NT2/D1 (cell line): Measurements from ENCODE around the gene MYO19.

Source experiments
- DNase-seq: peaks from one replicate; pipeline ENCODE4 v3.0.0-alpha.2; 2011; ENCODE audit warnings: low read depth, low spot score
- H3K27me3 ChIP-seq: 2 replicates; pipeline ENCODE4 v1.6.0; 2011; ENCODE audit warnings: mild to moderate bottlenecking; ENCODE audit not compliant: insufficient read length, insufficient read depth
- H3K36me3 ChIP-seq: 2 replicates; pipeline ENCODE4 v1.6.1; 2011; ENCODE audit warnings: mild to moderate bottlenecking, low read length, mixed read lengths; ENCODE audit not compliant: insufficient read depth, insufficient read length
- H3K4me1 ChIP-seq: 2 replicates; pipeline ENCODE4 v1.5.1; 2011; ENCODE audit not compliant: insufficient read depth, insufficient read length
- H3K4me3 ChIP-seq: 2 replicates; pipeline ENCODE4 v1.5.1; 2011; ENCODE audit warnings: low read depth; ENCODE audit not compliant: insufficient read length
- H3K9ac ChIP-seq: 2 replicates; pipeline ENCODE4 v1.6.0; 2011; ENCODE audit warnings: low read depth; ENCODE audit not compliant: insufficient read length
- H3K9me3 ChIP-seq: 2 replicates; pipeline ENCODE4 v1.5.1; 2011; ENCODE audit warnings: mild to moderate bottlenecking, low read length; ENCODE audit not compliant: insufficient read depth
- SUZ12 ChIP-seq: IDR thresholded peaks from 2 replicates; pipeline ENCODE4 v1.6.1; 2011; ENCODE audit not compliant: insufficient read length, insufficient read depth; ENCODE audit errors: extremely low read depth
- YY1 ChIP-seq: IDR thresholded peaks from 2 replicates; pipeline ENCODE4 v1.6.1; 2011; ENCODE audit not compliant: insufficient read length, insufficient read depth
- ZNF274 ChIP-seq: IDR thresholded peaks from 2 replicates; pipeline ENCODE4 v1.6.1; 2011; ENCODE audit warnings: mild to moderate bottlenecking, low read depth, low read length

Gene MYO19

DNA sequence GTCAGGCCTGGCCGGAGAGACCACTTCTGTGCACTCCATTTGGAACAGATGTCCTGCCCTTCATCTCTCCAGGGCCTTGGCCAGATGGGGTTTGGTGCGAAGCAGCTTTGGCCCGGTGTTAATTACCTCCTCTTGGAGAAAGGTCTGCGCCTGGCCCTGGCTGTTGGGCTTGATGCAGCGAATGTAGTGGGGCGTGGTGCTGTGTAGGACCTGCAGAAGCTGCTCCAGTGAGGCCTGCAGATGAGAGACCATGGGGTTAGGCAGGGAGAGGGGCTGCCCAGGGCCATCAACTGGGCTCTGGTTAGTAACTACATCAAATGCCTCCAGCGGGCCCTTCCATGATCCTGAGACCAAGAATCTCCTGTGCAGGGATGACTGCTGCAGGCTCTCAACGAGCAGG is 29.5 kb downstream of the MYO19 start:
- TF ChIP-seq SUZ12, result no peak
- TF ChIP-seq ZNF274, result no peak
- TF ChIP-seq YY1, result no peak
- no peak for DNase-seq
- Histone ChIP-seq H3K9me3 (no peaks in the 10 kb centered on the region), H3K4me1 (peaks cover 3% of the 10 kb centered on the region), H3K4me3 (no peak overlapping the region), H3K9ac (no peak overlapping the region), H3K36me3 (peaks cover 96% of the 10 kb centered on the region), H3K27me3 (no peaks in the 10 kb centered on the region)

DNA sequence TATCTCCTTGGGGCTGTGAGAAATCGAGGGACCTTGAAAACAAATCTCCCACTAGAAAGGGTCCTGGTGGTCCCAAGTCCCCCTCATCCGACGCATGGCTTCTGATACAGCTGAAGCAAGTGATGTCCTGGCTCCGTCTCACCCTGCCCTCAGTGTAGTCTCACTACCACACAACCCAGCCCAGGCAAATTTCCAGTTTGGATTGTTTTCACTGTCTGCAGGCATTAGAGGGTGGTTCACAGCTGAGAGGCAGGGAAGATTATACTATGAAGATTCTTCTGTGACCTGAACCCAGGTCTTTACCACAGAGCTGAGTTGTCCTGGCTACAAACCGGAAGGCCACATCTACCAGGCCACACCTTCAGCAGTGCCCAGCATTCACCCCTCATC is 30.5 kb downstream of the MYO19 start:
- TF ChIP-seq YY1 (no peak), ZNF274 (no peak), SUZ12 (no peak)
- H3K4me3 ChIP-seq, result no peak overlapping the region
- H3K27me3 ChIP-seq, result no peaks in the 10 kb centered on the region
- no peak overlapping the region for H3K9ac ChIP-seq
- no peaks in the 10 kb centered on the region for H3K9me3 ChIP-seq
- peaks cover 86% of the 10 kb centered on the region for H3K36me3 ChIP-seq
- no peak for DNase-seq
- H3K4me1 ChIP-seq, result peaks cover 3% of the 10 kb centered on the region

DNA sequence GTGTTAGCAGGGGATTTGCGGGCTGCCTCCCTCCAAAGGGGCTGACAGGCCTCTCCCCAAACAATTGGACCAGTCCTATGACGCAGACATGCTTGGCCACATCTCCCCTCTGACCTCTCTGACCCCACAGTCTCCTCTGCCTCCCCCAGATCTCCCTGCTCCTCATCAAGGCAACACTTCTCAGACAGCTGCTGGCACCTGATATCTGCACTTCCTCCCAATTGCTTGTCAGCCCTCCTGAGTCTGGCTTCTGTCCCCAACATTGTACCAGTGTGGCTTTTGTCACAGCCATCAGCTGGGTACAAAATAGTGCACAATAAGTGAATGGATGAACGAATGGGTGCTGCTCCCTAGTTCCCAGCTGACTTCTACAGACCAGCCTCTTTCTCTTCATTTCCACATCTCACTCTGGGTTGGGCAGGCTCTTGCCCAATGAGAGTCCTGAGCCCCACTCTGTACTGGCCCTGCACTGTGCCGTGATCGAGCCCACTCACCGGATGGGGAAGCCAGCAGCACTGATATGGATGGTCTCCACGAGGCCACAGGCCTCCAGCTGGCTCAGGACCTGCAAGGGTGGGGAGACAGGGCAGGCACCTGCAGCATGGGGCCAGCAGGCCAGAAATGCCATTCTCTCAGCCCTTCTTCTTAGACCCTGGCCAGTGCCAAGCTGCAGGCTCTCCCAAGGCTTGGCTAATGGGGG is 31.1 kb downstream of the MYO19 start:
- H3K9ac ChIP-seq, result no peak overlapping the region
- H3K4me1 ChIP-seq, result peaks cover 3% of the 10 kb centered on the region
- H3K27me3 ChIP-seq, result no peaks in the 10 kb centered on the region
- H3K9me3 ChIP-seq, result no peaks in the 10 kb centered on the region
- peaks cover 85% of the 10 kb centered on the region for H3K36me3 ChIP-seq
- H3K4me3 ChIP-seq, result no peak overlapping the region
- DNase-seq, result no peak
- TF ChIP-seq YY1 (no peak), SUZ12 (no peak), ZNF274 (no peak)

DNA sequence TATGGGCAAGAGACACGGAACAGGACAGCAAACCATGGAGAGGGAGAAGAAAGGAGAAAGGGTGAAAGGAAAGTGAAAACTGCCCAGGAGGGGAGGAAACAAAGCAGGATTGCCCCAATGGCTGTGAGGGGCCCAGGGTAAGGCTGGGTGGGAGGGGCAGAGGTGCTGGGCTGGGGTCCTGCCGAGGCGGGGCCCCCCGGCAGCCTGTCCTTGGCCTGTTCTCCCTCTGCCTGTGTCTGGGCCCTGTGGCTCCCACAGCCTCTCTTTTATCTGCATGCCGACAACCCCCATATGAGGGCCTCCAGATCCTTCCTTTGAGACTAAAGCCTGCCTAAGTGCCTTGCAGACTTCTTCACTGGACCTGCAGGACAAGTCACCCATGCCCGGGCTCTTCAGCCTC is 32.7 kb downstream of the MYO19 start:
- Histone ChIP-seq H3K9me3 (no peaks in the 10 kb centered on the region), H3K9ac (no peak overlapping the region), H3K36me3 (peaks cover 84% of the 10 kb centered on the region), H3K27me3 (no peaks in the 10 kb centered on the region), H3K4me1 (peaks cover 3% of the 10 kb centered on the region), H3K4me3 (no peak overlapping the region)
- DNase-seq, result no peak
- TF ChIP-seq ZNF274 (no peak), SUZ12 (no peak), YY1 (no peak)

DNA sequence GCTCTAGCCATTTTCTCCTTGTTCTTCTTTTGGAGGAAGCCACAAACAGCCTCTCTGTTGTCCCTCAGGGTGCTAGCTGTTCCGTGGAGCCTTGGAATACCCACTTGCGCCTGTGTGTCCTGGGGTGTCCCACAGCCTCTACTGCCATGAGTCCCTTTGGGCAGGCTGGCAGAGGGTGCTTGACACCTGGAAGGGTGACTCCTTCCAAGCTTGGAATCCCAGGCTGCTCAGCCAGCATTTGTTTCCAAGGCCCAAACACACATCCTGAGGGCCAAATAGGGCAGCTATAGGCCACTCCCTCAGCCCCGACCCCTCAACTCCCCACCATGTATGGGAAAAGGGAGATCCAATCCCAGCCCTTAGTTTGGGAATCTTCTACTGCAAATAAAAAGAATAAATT is 33.3 kb downstream of the MYO19 start:
- no peak for DNase-seq
- H3K9me3 ChIP-seq, result no peaks in the 10 kb centered on the region
- peaks cover 3% of the 10 kb centered on the region for H3K4me1 ChIP-seq
- H3K27me3 ChIP-seq, result no peaks in the 10 kb centered on the region
- TF ChIP-seq SUZ12 (no peak), YY1 (no peak), ZNF274 (no peak)
- peaks cover 78% of the 10 kb centered on the region for H3K36me3 ChIP-seq
- no peak overlapping the region for H3K9ac ChIP-seq
- H3K4me3 ChIP-seq, result no peak overlapping the region

DNA sequence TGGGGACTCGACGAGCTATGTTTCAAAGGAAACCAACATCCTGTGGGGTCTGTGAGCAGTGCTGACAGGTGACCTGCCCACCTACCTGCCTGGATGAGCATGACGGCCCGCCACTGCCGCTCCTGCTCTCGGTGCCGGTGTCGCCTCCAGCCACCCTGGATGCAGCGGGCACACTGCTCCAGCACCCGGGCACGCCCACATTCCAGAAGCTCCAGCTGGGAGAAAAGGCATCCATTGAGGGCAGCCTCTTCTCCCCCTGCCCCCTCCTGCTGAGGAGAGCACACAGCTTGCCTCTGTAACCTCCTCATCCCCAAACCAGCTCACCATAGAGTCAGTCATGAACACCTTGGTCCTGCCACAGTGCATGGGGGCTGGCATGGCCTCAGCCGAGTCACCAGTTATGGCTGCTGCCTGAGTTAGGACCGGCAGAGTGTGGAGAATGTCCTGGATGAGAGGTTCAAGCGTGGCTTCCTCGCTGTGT is 33.9 kb downstream of the MYO19 start:
- DNase-seq, result no peak
- TF ChIP-seq SUZ12, result no peak
- no peak for TF ChIP-seq ZNF274
- no peak for TF ChIP-seq YY1
- peaks cover 77% of the 10 kb centered on the region for H3K36me3 ChIP-seq

DNA sequence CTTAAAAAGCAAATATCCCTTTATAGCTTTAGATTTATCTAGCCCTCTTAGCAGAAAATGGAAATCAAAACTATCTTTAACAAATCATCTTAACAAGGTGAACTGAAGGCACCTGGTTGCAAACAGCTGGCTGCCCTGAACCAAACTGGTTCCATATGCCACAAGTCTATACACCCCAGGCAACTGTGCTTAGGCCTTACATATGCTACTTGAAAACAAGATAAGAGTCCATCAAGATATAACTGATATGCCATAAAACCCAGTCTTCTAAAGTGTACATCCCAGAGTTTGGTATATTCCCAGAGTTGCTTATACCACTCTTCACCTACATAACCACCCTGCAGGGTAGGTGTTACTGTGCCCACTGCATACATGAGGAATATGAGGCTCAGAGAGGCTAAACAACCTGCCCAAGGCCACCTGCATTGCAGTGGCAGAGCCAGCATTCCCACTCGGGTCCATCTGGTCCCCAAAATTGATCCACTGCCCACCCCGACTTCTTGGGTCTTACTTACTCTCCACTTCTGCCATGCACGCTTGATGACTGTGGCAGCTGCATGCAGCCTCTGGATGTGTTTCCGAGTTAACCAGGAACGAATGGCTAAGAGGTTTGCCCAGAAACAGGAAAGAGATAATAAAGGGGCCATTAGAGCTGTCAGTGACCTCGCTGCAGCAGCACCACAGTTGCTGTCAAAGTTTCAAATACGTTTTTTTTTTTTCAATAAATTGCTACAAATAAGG is 35.9 kb downstream of the MYO19 start:
- Histone ChIP-seq H3K27me3 (no peaks in the 10 kb centered on the region), H3K36me3 (peaks cover 78% of the 10 kb centered on the region), H3K4me1 (peaks cover 3% of the 10 kb centered on the region), H3K9me3 (no peaks in the 10 kb centered on the region), H3K4me3 (no peak overlapping the region), H3K9ac (no peak overlapping the region)
- no peak for TF ChIP-seq SUZ12
- no peak for TF ChIP-seq ZNF274
- no peak for TF ChIP-seq YY1
- DNase-seq, result no peak

More for the DNA sequence above, 33.9 kb downstream of the MYO19 start:
- peaks cover 3% of the 10 kb centered on the region for H3K4me1 ChIP-seq
- H3K9ac ChIP-seq, result no peak overlapping the region
- no peaks in the 10 kb centered on the region for H3K27me3 ChIP-seq
- no peaks in the 10 kb centered on the region for H3K9me3 ChIP-seq
- H3K4me3 ChIP-seq, result no peak overlapping the region

DNA sequence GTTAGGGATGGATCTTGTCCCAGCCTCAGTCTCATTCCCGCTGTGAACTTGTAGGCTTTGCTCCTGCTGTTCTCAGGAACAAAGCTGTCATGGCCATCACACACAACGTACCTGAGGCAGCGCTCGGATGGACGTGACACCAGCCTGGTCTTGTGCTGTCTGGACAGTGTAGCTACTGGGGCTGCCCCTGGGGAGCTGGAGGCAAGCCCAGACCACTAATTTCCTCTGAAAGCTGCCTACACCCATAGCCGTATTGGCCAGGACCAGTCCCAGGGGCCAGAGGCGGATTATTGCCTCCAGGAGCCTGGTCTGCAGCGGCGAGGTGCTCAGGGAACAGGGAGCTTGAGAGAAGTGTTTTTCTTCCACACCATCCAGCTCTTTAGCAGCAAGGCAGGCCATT is 36.5 kb downstream of the MYO19 start:
- peaks cover 3% of the 10 kb centered on the region for H3K4me1 ChIP-seq
- H3K27me3 ChIP-seq, result no peaks in the 10 kb centered on the region
- no peak for TF ChIP-seq SUZ12
- no peak for TF ChIP-seq YY1
- no peak for TF ChIP-seq ZNF274
- no peak overlapping the region for H3K9ac ChIP-seq
- H3K36me3 ChIP-seq, result peaks cover 77% of the 10 kb centered on the region
- no peak overlapping the region for H3K4me3 ChIP-seq
- H3K9me3 ChIP-seq, result no peaks in the 10 kb centered on the region
- no peak for DNase-seq
